AG04449 (cell line): ENCODE results near the gene SGMS1.

Experiments
- CTCF ChIA-PET: fragments of 350-600 bp; formaldehyde crosslinking; extraction: SDS; loops from one replicate; lab custom pipeline; 2021; ENCODE audit warnings: antibody characterized with exemption; lab: Yijun Ruan, JAX
- POLR2A ChIA-PET: fragments of 400-600, 350-600 bp; formaldehyde crosslinking; extraction: SDS; loops from one replicate; lab custom pipeline; 2020; ENCODE audit warnings: antibody characterized with exemption, inconsistent platforms; lab: Yijun Ruan, JAX
- DNase-seq: peaks from one replicate; pipeline ENCODE4 v3.0.0-alpha.2; 2010; ENCODE audit warnings: low read depth, low spot score
- H3K4me3 ChIP-seq: 2 replicates; pipeline ENCODE4 v1.5.1; 2011; ENCODE audit warnings: low read depth, mild to moderate bottlenecking, control low read depth, low read length
- CTCF ChIP-seq: IDR thresholded peaks from one replicate; pipeline ENCODE4 v1.5.1; 2011; ENCODE audit warnings: mild to moderate bottlenecking, moderate library complexity, low read length, control low read depth, inconsistent platforms; ENCODE audit not compliant: insufficient read depth; ENCODE audit errors: missing control alignments

The SGMS1 gene

GRCh38 chr10:50579491-50580261 lies 44.1 kb downstream of the SGMS1 start:
- H3K4me3 ChIP-seq: no peak overlapping the region
- CTCF ChIA-PET: no interaction called here
- DNase-seq: no peak
- POLR2A ChIA-PET: no interaction called here
- no peak for TF ChIP-seq CTCF

GRCh38 chr10:50578949-50579348 lies 44.8 kb downstream of the SGMS1 start:
- no peak overlapping the region for H3K4me3 ChIP-seq
- ChIA-PET CTCF (interaction anchor here (1.2 kb wide), 1 partner anchor 18 kb away, joined by 4 read pairs; no protein-coding TSS in a partner anchor), POLR2A (interaction anchor here (1.0 to 1.6 kb wide), 2 partner anchors 17 to 26 kb away, joined by 3 read pairs; no protein-coding TSS in a partner anchor)
- no peak for DNase-seq
- no peak for TF ChIP-seq CTCF

GRCh38 chr10:50577681-50578350 lies 45.9 kb downstream of the SGMS1 start:
- DNase-seq: no peak
- H3K4me3 ChIP-seq: no peak overlapping the region
- ChIA-PET CTCF (interaction anchor here (1.0 to 1.2 kb wide), 2 partner anchors 11 to 16 kb away, joined by 4 read pairs; no protein-coding TSS in a partner anchor), POLR2A (interaction anchor here (1.6 kb wide), 1 partner anchor 16 kb away, joined by 3 read pairs; no protein-coding TSS in a partner anchor)
- TF ChIP-seq CTCF: no peak

GRCh38 chr10:50577010-50577409 lies 46.7 kb downstream of the SGMS1 start:
- POLR2A ChIA-PET: no interaction called here
- H3K4me3 ChIP-seq: no peak overlapping the region
- TF ChIP-seq CTCF: no peak
- CTCF ChIA-PET: interaction anchor here (1.0 to 1.1 kb wide), 2 partner anchors 9 to 11 kb away, joined by 3 to 4 read pairs; no protein-coding TSS in a partner anchor
- no peak for DNase-seq

- CTCF ChIA-PET: interaction anchor here (0.9 to 1.7 kb wide), 4 partner anchors 9 to 156 kb away, joined by 3 to 6 read pairs (median 4); no protein-coding TSS in a partner anchor
- H3K4me3 ChIP-seq: no peak overlapping the region
- POLR2A ChIA-PET: no interaction called here
- TF ChIP-seq CTCF: no peak
- DNase-seq: no peak
These were observed 47.4 kb downstream of the SGMS1 start for GRCh38 chr10:50576245-50576815.
